Activated CD4-positive, CD25-positive, alpha-beta regulatory T cell treated with anti-CD3 and anti-CD28 coated beads, Interleukin-2, amount 50 U/mL, for 72 hours (primary cell): Measurements from ENCODE around the gene MNAT1.
A peak's percentile ranks its signal among the peaks of the same experiment; 100 is the strongest.

Source experiments
- DNase-seq: peaks from one replicate; pipeline ENCODE4 v3.0.0; 2021

Gene MNAT1

GRCh38 chr14:60972295-60972694 lies 237.7 kb downstream of the MNAT1 start:
- no peak for DNase-seq

GRCh38 chr14:60973070-60973469 lies 238.5 kb downstream of the MNAT1 start:
- DNase-seq = no peak

GRCh38 chr14:60974090-60974651 lies 239.6 kb downstream of the MNAT1 start:
- no peak for DNase-seq

- DNase-seq = no peak
These were observed 241.0 kb downstream of the MNAT1 start for GRCh38 chr14:60975551-60975950.

GRCh38 chr14:60977847-60978246 lies 243.3 kb downstream of the MNAT1 start:
- no peak for DNase-seq

GRCh38 chr14:60980811-60981632 lies 246.5 kb downstream of the MNAT1 start, which contains the start of the genes SLC38A6 and TRMT5:
TSS of gene SLC38A6 (plus strand) at chr14:60981245. CDS start at chr14:60981278, 33 bp downstream.
TSS of gene TRMT5 (minus strand) at chr14:60981079. CDS start at chr14:60980973, 106 bp downstream.
- peak; percentile 90 for DNase-seq

GRCh38 chr14:60981633-60982455 lies 247.3 kb downstream of the MNAT1 start:
- DNase-seq = no peak

GRCh38 chr14:60984196-60984595 lies 249.6 kb downstream of the MNAT1 start:
- no peak for DNase-seq

- no peak for DNase-seq
These were observed 251.9 kb downstream of the MNAT1 start for GRCh38 chr14:60986500-60986899.

GRCh38 chr14:60989599-60989998 lies 255.0 kb downstream of the MNAT1 start:
- no peak for DNase-seq

GRCh38 chr14:60998617-60999016 lies 264.1 kb downstream of the MNAT1 start:
- DNase-seq = no peak

- DNase-seq = no peak
These were observed 265.0 kb downstream of the MNAT1 start for GRCh38 chr14:60999536-60999935.

- no peak for DNase-seq
These were observed 269.0 kb downstream of the MNAT1 start for GRCh38 chr14:61003571-61003970.

- no peak for DNase-seq
These were observed 285.0 kb downstream of the MNAT1 start for GRCh38 chr14:61019537-61019936.
